GM12873 (cell line): ENCODE results near the gene DNM1L.

Experiments used
- TF ChIP-seq, protein P1 (sequence below): IDR thresholded peaks from 2 replicates; pipeline ENCODE4 v1.5.1; 2012; ENCODE audit warnings: low read depth, mild to moderate bottlenecking, moderate library complexity, low read length, control low read depth; ENCODE audit not compliant: insufficient read depth; ENCODE audit errors: missing control alignments

The DNM1L gene

DNA sequence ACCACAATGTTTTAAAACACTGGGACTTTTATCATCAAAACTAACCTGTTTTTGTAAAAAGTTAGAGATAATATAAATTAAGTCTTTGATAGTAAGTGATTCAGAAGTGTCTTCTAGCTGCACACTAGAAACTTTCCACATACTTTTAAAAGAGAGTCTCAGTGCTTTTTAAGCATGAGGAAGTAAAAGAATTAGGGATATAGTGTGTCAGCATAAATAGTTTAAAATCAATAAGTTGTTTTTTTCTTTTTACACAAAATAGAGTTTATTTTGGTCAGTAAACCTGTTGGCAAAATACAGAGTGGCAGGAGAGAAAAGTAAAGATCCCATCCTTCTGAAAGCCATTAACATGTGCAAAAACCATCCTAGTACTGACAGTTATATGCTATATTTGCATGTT, 1.7 kb downstream of the DNM1L start:
- TF ChIP-seq, protein P1, sequence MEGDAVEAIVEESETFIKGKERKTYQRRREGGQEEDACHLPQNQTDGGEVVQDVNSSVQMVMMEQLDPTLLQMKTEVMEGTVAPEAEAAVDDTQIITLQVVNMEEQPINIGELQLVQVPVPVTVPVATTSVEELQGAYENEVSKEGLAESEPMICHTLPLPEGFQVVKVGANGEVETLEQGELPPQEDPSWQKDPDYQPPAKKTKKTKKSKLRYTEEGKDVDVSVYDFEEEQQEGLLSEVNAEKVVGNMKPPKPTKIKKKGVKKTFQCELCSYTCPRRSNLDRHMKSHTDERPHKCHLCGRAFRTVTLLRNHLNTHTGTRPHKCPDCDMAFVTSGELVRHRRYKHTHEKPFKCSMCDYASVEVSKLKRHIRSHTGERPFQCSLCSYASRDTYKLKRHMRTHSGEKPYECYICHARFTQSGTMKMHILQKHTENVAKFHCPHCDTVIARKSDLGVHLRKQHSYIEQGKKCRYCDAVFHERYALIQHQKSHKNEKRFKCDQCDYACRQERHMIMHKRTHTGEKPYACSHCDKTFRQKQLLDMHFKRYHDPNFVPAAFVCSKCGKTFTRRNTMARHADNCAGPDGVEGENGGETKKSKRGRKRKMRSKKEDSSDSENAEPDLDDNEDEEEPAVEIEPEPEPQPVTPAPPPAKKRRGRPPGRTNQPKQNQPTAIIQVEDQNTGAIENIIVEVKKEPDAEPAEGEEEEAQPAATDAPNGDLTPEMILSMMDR: no peak

DNA sequence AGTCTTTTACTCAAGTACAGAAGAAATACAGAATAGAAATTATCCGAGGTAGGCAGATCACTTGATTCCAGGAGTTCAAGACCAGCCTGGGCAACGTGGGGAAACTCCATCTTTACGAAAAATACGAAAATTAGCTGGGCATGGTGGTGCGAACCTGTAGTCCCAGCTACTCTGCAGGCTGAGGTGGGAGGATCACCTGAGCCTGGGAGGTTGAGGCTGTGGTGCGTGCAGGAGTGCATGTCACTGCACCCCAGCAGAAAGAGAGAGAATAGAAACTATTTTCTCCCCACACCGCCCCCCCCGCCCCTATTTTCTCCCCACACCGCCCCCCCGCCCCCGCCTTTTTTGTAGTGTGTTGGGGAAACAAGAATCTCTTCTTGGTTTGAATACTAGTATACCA, 2.2 kb downstream of the DNM1L start:
- TF ChIP-seq, protein P1: no peak

DNA sequence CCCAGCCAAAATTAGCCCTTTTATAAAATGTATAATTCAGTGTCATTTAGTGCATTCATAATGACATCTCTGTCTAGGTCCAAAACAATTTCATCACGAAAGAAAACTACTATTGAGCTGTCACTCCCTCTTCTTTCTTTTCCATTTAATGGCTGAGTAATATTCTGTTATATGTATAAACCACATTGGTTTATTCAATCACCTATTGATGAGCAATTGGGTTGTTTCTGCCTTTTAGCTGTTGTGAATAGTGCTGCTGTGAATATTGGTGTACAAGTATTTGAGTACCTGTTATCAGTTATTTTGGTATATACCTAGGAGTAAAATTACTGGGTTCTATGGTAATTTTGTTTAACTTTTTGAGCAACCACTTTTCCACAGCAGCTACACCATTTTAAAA, 7.2 kb downstream of the DNM1L start:
- TF ChIP-seq, protein P1: no peak

DNA sequence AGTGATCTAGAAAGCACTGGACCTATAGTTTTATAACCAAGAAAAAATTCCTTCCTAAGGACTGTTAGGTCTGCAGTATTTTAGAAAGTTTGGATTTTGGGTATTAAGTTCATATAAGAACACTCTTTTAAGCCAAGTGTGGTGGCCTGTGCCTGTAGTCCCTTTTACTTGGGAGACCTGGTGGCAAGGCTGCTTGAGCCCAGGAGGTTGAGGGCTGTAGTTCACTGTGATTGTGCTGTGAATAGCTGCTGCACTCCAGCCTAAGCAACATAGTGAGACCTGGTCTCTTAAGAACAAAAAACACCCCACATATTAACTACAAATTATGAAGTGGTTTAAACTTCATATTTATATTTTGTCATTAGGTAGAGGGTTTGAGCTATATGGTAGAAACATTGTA, 9.7 kb downstream of the DNM1L start:
- TF ChIP-seq, protein P1: no peak

DNA sequence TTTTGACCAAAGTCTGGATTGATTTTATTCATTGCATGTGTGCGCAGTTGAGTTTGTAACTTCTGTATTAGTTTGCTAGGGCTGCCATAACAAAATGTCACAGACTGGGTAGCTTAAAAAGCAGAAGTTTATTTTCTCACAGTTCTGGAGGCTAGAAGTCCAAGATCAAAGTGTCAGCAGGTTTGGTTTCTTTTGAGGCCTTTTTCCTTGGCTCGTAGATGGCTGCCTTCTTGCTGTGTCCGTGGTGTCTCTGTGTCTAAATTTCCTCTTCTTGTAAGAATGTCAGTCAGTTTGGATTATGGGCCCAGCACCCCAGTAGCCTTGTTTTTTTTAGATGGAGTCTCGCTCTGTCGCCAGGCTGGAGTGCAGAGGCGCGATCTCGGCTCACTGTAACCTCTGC, 11.8 kb downstream of the DNM1L start:
- TF ChIP-seq, protein P1: no peak

DNA sequence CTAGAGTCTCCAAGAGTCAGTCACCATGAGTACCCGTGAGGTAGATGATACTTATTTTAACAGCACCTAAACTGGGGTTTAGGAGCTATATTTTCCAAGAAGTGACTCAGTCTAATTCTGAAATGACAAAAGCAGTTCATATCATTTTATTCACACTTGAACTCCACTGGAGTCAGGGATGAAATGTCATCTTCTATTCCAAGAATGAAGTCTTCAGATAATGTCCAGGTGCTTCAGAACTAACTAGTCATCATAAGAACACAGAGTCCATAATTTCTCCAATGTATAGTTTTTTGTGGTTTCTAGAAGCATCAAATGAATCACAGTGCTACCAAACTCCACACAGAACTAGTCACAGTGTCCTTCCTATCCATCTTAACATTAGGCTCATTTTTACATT, 13.3 kb downstream of the DNM1L start:
- TF ChIP-seq, protein P1: no peak

DNA sequence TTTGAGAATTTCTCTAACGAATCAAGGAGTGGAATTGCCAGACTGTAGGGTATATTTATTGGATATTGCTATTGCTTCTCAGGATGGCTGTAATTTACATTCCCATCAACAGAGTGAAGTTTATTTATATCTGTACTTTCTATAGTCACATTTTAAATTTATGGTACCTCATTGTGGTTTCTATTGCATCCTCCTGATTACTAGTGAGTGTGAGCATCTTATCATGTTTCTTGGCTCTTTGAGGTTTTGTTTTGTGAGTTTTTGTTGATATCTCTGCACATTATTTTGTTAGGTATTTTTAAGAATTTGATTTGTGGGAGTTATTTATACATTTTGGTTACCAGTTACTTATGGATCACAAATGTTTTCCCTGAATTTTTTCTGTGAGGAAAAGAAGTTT, 13.9 kb downstream of the DNM1L start:
- TF ChIP-seq, protein P1: no peak

DNA sequence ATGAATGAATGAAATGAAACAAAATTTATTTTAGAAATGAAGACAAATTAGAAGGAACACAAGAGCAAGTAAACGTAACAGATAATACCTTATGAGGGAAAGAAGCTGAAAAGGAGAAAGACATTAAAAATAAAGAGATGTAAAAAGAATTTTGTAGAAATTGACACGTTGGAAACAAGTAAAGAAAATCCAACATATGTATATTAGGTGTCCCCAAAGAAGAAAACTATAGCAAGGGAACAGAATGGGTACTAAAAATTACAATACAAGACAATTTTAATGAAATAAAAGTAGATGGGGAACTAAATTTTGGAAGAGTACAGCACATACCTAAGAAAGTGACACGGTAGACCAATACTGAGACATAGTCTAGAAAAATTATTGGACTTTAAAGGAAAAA, 16.7 kb downstream of the DNM1L start:
- TF ChIP-seq, protein P1: no peak
